Panc1 (cell line): Measurements from ENCODE around the gene ZSCAN5C. TPM values are rescaled to one million over a fixed set of nuclear protein-coding genes. Genes with fewer than 3 reads are reported as not detected.

Experiments
- ATAC-seq: fragments of 200-7000 bp; cut with Tn5 transposase; 2 replicates; pipeline ENCODE4 v1.9.1; 2020; ENCODE audit warnings: mild to moderate bottlenecking, moderate library complexity
- BruUV-seq: library from RNA; stranded (reverse); fragments of 400-500 nt; replicated peaks from 2 replicates; lab custom pipeline; 2021; lab: Mats Ljungman, UMichigan
- CTCF ChIA-PET: fragments of 300-600 bp; sonication (Branson Sonifier 250); formaldehyde crosslinking; loops from one replicate; lab custom pipeline; 2022; ENCODE audit warnings: antibody characterized with exemption; lab: Charles Lee
- POLR2A ChIA-PET: fragments of 300-600 bp; sonication (Branson Sonifier 250); formaldehyde crosslinking; loops from one replicate; lab custom pipeline; 2022; ENCODE audit warnings: antibody characterized with exemption; lab: Charles Lee
- DNase-seq: peaks from one replicate; pipeline ENCODE4 v3.0.0-alpha.2; 2010; ENCODE audit warnings: low read depth, low spot score
- H3K27ac ChIP-seq: 2 replicates; pipeline ENCODE4 v1.5.1; 2011; ENCODE audit warnings: mild to moderate bottlenecking, low read length, inconsistent platforms
- H3K27me3 ChIP-seq: fragments of 200-500 bp; sonication (Bioruptor generic); 2 replicates; pipeline ENCODE4 v1.6.0; 2014; ENCODE audit warnings: low read length, inconsistent platforms; ENCODE audit not compliant: control insufficient read depth, insufficient read depth
- H3K36me3 ChIP-seq: fragments of 200-500 bp; sonication (Bioruptor generic); 2 replicates; pipeline ENCODE4 v1.5.1; 2014; ENCODE audit warnings: inconsistent platforms, mild to moderate bottlenecking, low read length, moderate library complexity; ENCODE audit not compliant: control insufficient read depth, insufficient read depth
- H3K4me1 ChIP-seq: 2 replicates; pipeline ENCODE4 v1.5.1; 2011; ENCODE audit warnings: inconsistent platforms, mild to moderate bottlenecking, low read length, moderate library complexity; ENCODE audit not compliant: control insufficient read depth, insufficient read depth
- H3K4me3 ChIP-seq, 2 experiments: 2 replicates each; pipeline ENCODE4 v1.5.1; 2011 to 2012; ENCODE audit warnings: low read depth in 2 of 2, low read length in 2 of 2, mild to moderate bottlenecking in 2 of 2, inconsistent platforms in 1 of 2, moderate library complexity in 1 of 2
- H3K9me3 ChIP-seq: fragments of 200-500 bp; sonication (Bioruptor generic); 2 replicates; pipeline ENCODE4 v1.5.1; 2014; ENCODE audit warnings: low read depth, mild to moderate bottlenecking, inconsistent platforms, low read length, moderate library complexity; ENCODE audit not compliant: control insufficient read depth, insufficient read depth
- CTCF ChIP-seq: fragments of 450-650 bp; IDR thresholded peaks from 2 replicates; pipeline ENCODE4 v1.5.1; 2017; ENCODE audit warnings: mild to moderate bottlenecking
- POLR2AphosphoS5 ChIP-seq: IDR thresholded peaks from 2 replicates; pipeline ENCODE4 v1.6.1; 2012; ENCODE audit warnings: mild to moderate bottlenecking, low read depth, low read length, moderate library complexity
- SIN3A ChIP-seq: IDR thresholded peaks from 2 replicates; pipeline ENCODE4 v1.6.1; 2012; ENCODE audit warnings: low read depth, mild to moderate bottlenecking, low read length, moderate library complexity, borderline replicate concordance; ENCODE audit not compliant: insufficient read depth
- TCF7L2 ChIP-seq: IDR thresholded peaks from 2 replicates; pipeline ENCODE4 v1.6.1; 2011; ENCODE audit warnings: mild to moderate bottlenecking, low read depth, low read length, inconsistent platforms
- in situ Hi-C: cut with HindIII; loops from 2 replicates; pipeline ENCODE4 v1.10.0; 2016; ENCODE audit warnings: low sequenced_read_pairs, low pct_unique_long_range_greater_than_20kb
- intact Hi-C: fragments of 100-400 bp; cut with micrococcal nuclease; formaldehyde crosslinking; loops from one replicate; pipeline ENCODE4 v1.10.0; 2022; ENCODE audit not compliant: unreplicated experiment
- total RNA-seq: library from RNA; stranded (reverse); gene quantifications from one replicate; pipeline ENCODE4 v1.2.1, GENCODE V29; 2021; ENCODE audit not compliant: unreplicated experiment
- TF ChIP-seq, protein P1 (sequence below), 2 experiments: IDR thresholded peaks; 2 replicates each; pipeline ENCODE4 v1.6.1; 2011 to 2012; ENCODE audit warnings: low read depth in 2 of 2, control low read depth in 1 of 2, low read length in 1 of 2, mild to moderate bottlenecking in 1 of 2, moderate library complexity in 1 of 2; ENCODE audit not compliant: insufficient read depth in 1 of 2

ZSCAN5C gene
- total RNA-seq, 1 experiment from 2014 or later: not detected

GRCh38 chr19:56159622-56160271 is 42.3 kb upstream of the ZSCAN5C start:
- Histone ChIP-seq H3K4me3 (no peak overlapping the region), H3K4me1 (no peaks in the 10 kb centered on the region), H3K27me3 (no peaks in the 10 kb centered on the region), H3K27ac (no peak overlapping the region), H3K9me3 (no peaks in the 10 kb centered on the region), H3K36me3 (peaks cover 7% of the 10 kb centered on the region; the same call in 1 of the 2 replicates)
- DNase-seq: no peak
- TF ChIP-seq, protein P1, sequence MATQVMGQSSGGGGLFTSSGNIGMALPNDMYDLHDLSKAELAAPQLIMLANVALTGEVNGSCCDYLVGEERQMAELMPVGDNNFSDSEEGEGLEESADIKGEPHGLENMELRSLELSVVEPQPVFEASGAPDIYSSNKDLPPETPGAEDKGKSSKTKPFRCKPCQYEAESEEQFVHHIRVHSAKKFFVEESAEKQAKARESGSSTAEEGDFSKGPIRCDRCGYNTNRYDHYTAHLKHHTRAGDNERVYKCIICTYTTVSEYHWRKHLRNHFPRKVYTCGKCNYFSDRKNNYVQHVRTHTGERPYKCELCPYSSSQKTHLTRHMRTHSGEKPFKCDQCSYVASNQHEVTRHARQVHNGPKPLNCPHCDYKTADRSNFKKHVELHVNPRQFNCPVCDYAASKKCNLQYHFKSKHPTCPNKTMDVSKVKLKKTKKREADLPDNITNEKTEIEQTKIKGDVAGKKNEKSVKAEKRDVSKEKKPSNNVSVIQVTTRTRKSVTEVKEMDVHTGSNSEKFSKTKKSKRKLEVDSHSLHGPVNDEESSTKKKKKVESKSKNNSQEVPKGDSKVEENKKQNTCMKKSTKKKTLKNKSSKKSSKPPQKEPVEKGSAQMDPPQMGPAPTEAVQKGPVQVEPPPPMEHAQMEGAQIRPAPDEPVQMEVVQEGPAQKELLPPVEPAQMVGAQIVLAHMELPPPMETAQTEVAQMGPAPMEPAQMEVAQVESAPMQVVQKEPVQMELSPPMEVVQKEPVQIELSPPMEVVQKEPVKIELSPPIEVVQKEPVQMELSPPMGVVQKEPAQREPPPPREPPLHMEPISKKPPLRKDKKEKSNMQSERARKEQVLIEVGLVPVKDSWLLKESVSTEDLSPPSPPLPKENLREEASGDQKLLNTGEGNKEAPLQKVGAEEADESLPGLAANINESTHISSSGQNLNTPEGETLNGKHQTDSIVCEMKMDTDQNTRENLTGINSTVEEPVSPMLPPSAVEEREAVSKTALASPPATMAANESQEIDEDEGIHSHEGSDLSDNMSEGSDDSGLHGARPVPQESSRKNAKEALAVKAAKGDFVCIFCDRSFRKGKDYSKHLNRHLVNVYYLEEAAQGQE (IDR thresholded peaks at IDR 0.05; ENCODE audit: insufficient read depth in 1 of 2, low read depth in 2 of 2, low read length in 1 of 2): no peak
- TF ChIP-seq SIN3A (no peak), CTCF (no peak), TCF7L2 (no peak), POLR2AphosphoS5 (no peak)
- ChIA-PET CTCF (no interaction called here), POLR2A (no interaction called here)
- ATAC-seq: no peak
- intact Hi-C loops (no loop called here), in situ Hi-C loops (no loop called here)
- no TSS peak for BruUV-seq

DNA sequence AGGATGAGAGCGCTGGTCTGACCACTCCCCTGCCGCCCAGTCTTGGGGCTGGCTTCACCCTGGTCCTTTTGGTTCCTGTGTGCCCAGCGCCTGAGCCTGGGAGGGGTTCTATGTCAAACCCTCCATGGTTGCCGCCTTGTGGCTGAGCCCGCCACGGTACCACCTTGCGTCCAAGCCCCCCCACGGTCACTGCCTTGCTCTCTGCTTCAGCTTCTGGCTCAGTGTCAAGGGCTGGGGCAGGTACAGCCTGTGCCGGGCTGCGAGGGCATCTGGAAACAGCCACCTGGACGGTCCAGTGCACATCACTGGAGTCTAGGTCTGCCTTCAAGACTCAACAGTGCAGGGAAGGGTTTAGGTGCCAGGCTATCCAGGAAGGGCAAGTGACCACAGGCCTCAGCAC is 40.5 kb upstream of the ZSCAN5C start:
- Histone ChIP-seq H3K9me3 (no peaks in the 10 kb centered on the region), H3K27me3 (no peaks in the 10 kb centered on the region), H3K36me3 (no peaks in the 10 kb centered on the region), H3K27ac (no peak overlapping the region), H3K4me3 (no peak overlapping the region), H3K4me1 (no peaks in the 10 kb centered on the region)
- no peak for DNase-seq
- in situ Hi-C loops (no loop called here), intact Hi-C loops (no loop called here)
- no TSS peak for BruUV-seq
- no peak for ATAC-seq
- POLR2A ChIA-PET: no interaction called here
- no peak for TF ChIP-seq CTCF
- TF ChIP-seq POLR2AphosphoS5: no peak
- TF ChIP-seq, protein P1 (IDR thresholded peaks at IDR 0.05; ENCODE audit: insufficient read depth in 1 of 2, low read depth in 2 of 2, low read length in 1 of 2): no peak
- TF ChIP-seq TCF7L2: no peak
- no peak for TF ChIP-seq SIN3A
- CTCF ChIA-PET: interaction anchor here (0.5 kb wide), 2 partner anchors 14 to 101 kb away, joined by 3 read pairs; no protein-coding TSS in a partner anchor
